ENCODE results near the gene ATP6V0A4. TPM values are rescaled to one million over a fixed set of nuclear protein-coding genes. Genes with fewer than 3 reads are reported as not detected.

ATP6V0A4 gene
- total and polyA plus RNA-seq, 2 donors (not counting 1 experiment from before 2014, with no cell fraction given): not detected

- H3K27ac ChIP-seq (ENCODE audit: insufficient read depth, low read length): no peak overlapping the region
- no peak overlapping the region for H2AFZ ChIP-seq (ENCODE audit: low read length)
- H3K4me2 ChIP-seq (ENCODE audit: extremely low read depth, insufficient read depth, low read length): no peak overlapping the region
- TF ChIP-seq EZH2 (IDR thresholded peaks at IDR 0.05; ENCODE audit: low read length, missing control alignments): no peak
- no peak for TF ChIP-seq CTCF (conservative IDR thresholded peaks at IDR 0.05 in 1 of 2, IDR thresholded peaks at IDR 0.05 in 1 of 2; ENCODE audit: low read depth in 1 of 2, low read length in 2 of 2)
- no peaks in the 10 kb centered on the region for H3K27me3 ChIP-seq (ENCODE audit: control insufficient read depth, insufficient read depth, low read length)
- no peak overlapping the region for H3K4me3 ChIP-seq (replicated peaks in 1 of 4; ENCODE audit: control extremely low read depth in 1 of 4, insufficient read depth in 1 of 4, low read depth in 3 of 4, low read length in 4 of 4)
- H4K20me1 ChIP-seq (ENCODE audit: control insufficient read depth, extremely low read depth, insufficient read depth, low read length): no peaks in the 10 kb centered on the region
- no peaks in the 10 kb centered on the region for H3K9me3 ChIP-seq (ENCODE audit: control insufficient read depth, insufficient read depth, low read depth, low read length)
- H3K4me1 ChIP-seq (ENCODE audit: control insufficient read depth, extremely low read depth, insufficient read depth, low read length): no peaks in the 10 kb centered on the region
- no peak overlapping the region for H3K9ac ChIP-seq (ENCODE audit: insufficient read depth, low read length)
- no peaks in the 10 kb centered on the region for H3K36me3 ChIP-seq (ENCODE audit: control insufficient read depth, insufficient read depth, low read length)
- H3K79me2 ChIP-seq (ENCODE audit: control insufficient read depth, insufficient read depth, low read length): no peaks in the 10 kb centered on the region
- DNase-seq (ENCODE audit: low read depth in 2 of 2): no peak
Measured at GRCh38 chr7:138741453-138741735, 56.6 kb downstream of the ATP6V0A4 start.

GRCh38 chr7:138739859-138740258 is 58.1 kb downstream of the ATP6V0A4 start:
- no peaks in the 10 kb centered on the region for H3K4me1 ChIP-seq (ENCODE audit: control insufficient read depth, extremely low read depth, insufficient read depth, low read length)
- H2AFZ ChIP-seq (ENCODE audit: low read length): no peak overlapping the region
- no peak for DNase-seq (ENCODE audit: low read depth in 2 of 2)
- H3K79me2 ChIP-seq (ENCODE audit: control insufficient read depth, insufficient read depth, low read length): no peaks in the 10 kb centered on the region
- no peaks in the 10 kb centered on the region for H4K20me1 ChIP-seq (ENCODE audit: control insufficient read depth, extremely low read depth, insufficient read depth, low read length)
- no peak overlapping the region for H3K9ac ChIP-seq (ENCODE audit: insufficient read depth, low read length)
- H3K27me3 ChIP-seq (ENCODE audit: control insufficient read depth, insufficient read depth, low read length): no peaks in the 10 kb centered on the region
- H3K4me2 ChIP-seq (ENCODE audit: extremely low read depth, insufficient read depth, low read length): no peak overlapping the region
- H3K27ac ChIP-seq (ENCODE audit: insufficient read depth, low read length): no peak overlapping the region
- H3K4me3 ChIP-seq (replicated peaks in 1 of 4; ENCODE audit: control extremely low read depth in 1 of 4, insufficient read depth in 1 of 4, low read depth in 3 of 4, low read length in 4 of 4): no peak overlapping the region
- TF ChIP-seq EZH2 (IDR thresholded peaks at IDR 0.05; ENCODE audit: low read length, missing control alignments) (no peak), CTCF (conservative IDR thresholded peaks at IDR 0.05 in 1 of 2, IDR thresholded peaks at IDR 0.05 in 1 of 2; ENCODE audit: low read depth in 1 of 2, low read length in 2 of 2) (no peak)
- H3K9me3 ChIP-seq (ENCODE audit: control insufficient read depth, insufficient read depth, low read depth, low read length): no peaks in the 10 kb centered on the region
- no peaks in the 10 kb centered on the region for H3K36me3 ChIP-seq (ENCODE audit: control insufficient read depth, insufficient read depth, low read length)

GRCh38 chr7:138738551-138739335 is 59.3 kb downstream of the ATP6V0A4 start:
- Histone ChIP-seq H3K4me2 (ENCODE audit: extremely low read depth, insufficient read depth, low read length) (no peak overlapping the region), H3K4me3 (replicated peaks in 1 of 4; ENCODE audit: control extremely low read depth in 1 of 4, insufficient read depth in 1 of 4, low read depth in 3 of 4, low read length in 4 of 4) (no peak overlapping the region), H3K4me1 (ENCODE audit: control insufficient read depth, extremely low read depth, insufficient read depth, low read length) (no peaks in the 10 kb centered on the region), H4K20me1 (ENCODE audit: control insufficient read depth, extremely low read depth, insufficient read depth, low read length) (no peaks in the 10 kb centered on the region), H3K9ac (ENCODE audit: insufficient read depth, low read length) (no peak overlapping the region), H3K79me2 (ENCODE audit: control insufficient read depth, insufficient read depth, low read length) (no peaks in the 10 kb centered on the region), H2AFZ (ENCODE audit: low read length) (no peak overlapping the region), H3K36me3 (ENCODE audit: control insufficient read depth, insufficient read depth, low read length) (no peaks in the 10 kb centered on the region), H3K9me3 (ENCODE audit: control insufficient read depth, insufficient read depth, low read depth, low read length) (no peaks in the 10 kb centered on the region), H3K27me3 (ENCODE audit: control insufficient read depth, insufficient read depth, low read length) (no peaks in the 10 kb centered on the region), H3K27ac (ENCODE audit: insufficient read depth, low read length) (no peak overlapping the region)
- TF ChIP-seq EZH2 (IDR thresholded peaks at IDR 0.05; ENCODE audit: low read length, missing control alignments): no peak
- peak; percentile 97 to 98 for TF ChIP-seq CTCF (conservative IDR thresholded peaks at IDR 0.05 in 1 of 2, IDR thresholded peaks at IDR 0.05 in 1 of 2; ENCODE audit: low read depth in 1 of 2, low read length in 2 of 2)
- peak; percentile 76 to 90 for DNase-seq (ENCODE audit: low read depth in 2 of 2)

Measured in fibroblast of lung (primary cell).